PC-9 (cell line): ENCODE measurements around the gene ARAP3. TPM values are rescaled to one million over a fixed set of nuclear protein-coding genes. Genes with fewer than 3 reads are reported as not detected.
A peak's percentile ranks its signal among the peaks of the same experiment; 100 is the strongest.

ENCODE experiments used
- BruUV-seq: library from RNA; stranded (reverse); fragments of 400-500 nt; replicated peaks from 2 replicates; lab custom pipeline; 2021; lab: Mats Ljungman, UMichigan
- CTCF ChIA-PET: fragments of 300-600 bp; sonication (Branson Sonifier 250); formaldehyde crosslinking; loops from one replicate; lab custom pipeline; 2022; ENCODE audit warnings: antibody characterized with exemption; lab: Charles Lee
- POLR2A ChIA-PET: fragments of 300-600 bp; sonication (Branson Sonifier 250); formaldehyde crosslinking; loops from one replicate; lab custom pipeline; 2022; ENCODE audit warnings: antibody characterized with exemption; ENCODE audit not compliant: unreplicated experiment; lab: Charles Lee
- DNase-seq, 2 experiments: peaks; one replicate each; pipeline versions ENCODE4 v3.0.0 to v3.0.0-alpha.2; 2015 to 2022; ENCODE audit warnings: mixed read lengths in 1 of 2
- H2AFZ ChIP-seq: fragments of 200-600 bp; sonication (generic); 2 replicates; pipeline ENCODE4 v1.8.1; 2017; ENCODE audit warnings: antibody characterized with exemption
- H3F3A ChIP-seq: fragments of 200-600 bp; sonication (generic); 2 replicates; pipeline ENCODE4 v1.8.1; 2017; ENCODE audit warnings: antibody characterized with exemption, mild to moderate bottlenecking, low read depth; ENCODE audit not compliant: insufficient read depth
- H3K27ac ChIP-seq: fragments of 200-600 bp; sonication (generic); 2 replicates; pipeline ENCODE4 v1.6.1; 2016; ENCODE audit warnings: mixed run types
- H3K27me3 ChIP-seq: fragments of 200-600 bp; sonication (generic); 2 replicates; pipeline ENCODE4 v1.6.1; 2016; ENCODE audit warnings: low read depth, mixed run types; ENCODE audit not compliant: insufficient read depth
- H3K36me3 ChIP-seq: fragments of 200-600 bp; sonication (generic); 2 replicates; pipeline ENCODE4 v1.6.1; 2016; ENCODE audit warnings: low read depth, mixed run types
- H3K4me1 ChIP-seq: fragments of 200-600 bp; sonication (generic); replicated peaks from 2 replicates; pipeline ENCODE4 v1.6.1; 2016; ENCODE audit warnings: mixed run types; ENCODE audit not compliant: insufficient read depth
- H3K4me2 ChIP-seq: fragments of 200-600 bp; sonication (generic); 2 replicates; pipeline ENCODE4 v1.6.1; 2017; ENCODE audit warnings: mixed run types
- H3K4me3 ChIP-seq: fragments of 200-600 bp; sonication (generic); 2 replicates; pipeline ENCODE4 v1.6.1; 2016; ENCODE audit warnings: mixed run types
- H3K79me2 ChIP-seq: fragments of 200-600 bp; sonication (generic); 2 replicates; pipeline ENCODE4 v1.6.1; 2017; ENCODE audit warnings: low read depth, mixed run types
- H3K9me2 ChIP-seq: fragments of 200-600 bp; sonication (generic); 2 replicates; pipeline ENCODE4 v1.8.1; 2017; ENCODE audit warnings: mild to moderate bottlenecking; ENCODE audit not compliant: insufficient read depth
- H3K9me3 ChIP-seq: fragments of 200-600 bp; sonication (generic); 2 replicates; pipeline ENCODE4 v1.8.1; 2016; ENCODE audit warnings: low read depth; ENCODE audit not compliant: insufficient read depth
- H4K20me1 ChIP-seq: fragments of 200-600 bp; sonication (generic); 2 replicates; pipeline ENCODE4 v1.8.1; 2017; ENCODE audit not compliant: insufficient read depth
- EZH2 ChIP-seq: fragments of 200-600 bp; sonication (generic); IDR thresholded peaks from 2 replicates; pipeline ENCODE4 v1.8.0; 2017; ENCODE audit warnings: antibody characterized with exemption, low read depth
- intact Hi-C: fragments of 100-400 bp; cut with micrococcal nuclease; formaldehyde crosslinking; loops from one replicate; pipeline ENCODE4 v1.10.0; 2022; ENCODE audit not compliant: unreplicated experiment
- total RNA-seq: library from RNA; stranded (reverse); gene quantifications from 2 replicates; pipeline ENCODE4 v1.2.3, GENCODE V29; 2021
- TF ChIP-seq, protein P1 (sequence below): fragments of 200-600 bp; sonication (generic); conservative IDR thresholded peaks from 2 replicates; pipeline ENCODE4 v1.6.1; 2017; ENCODE audit warnings: mixed run types, antibody characterized with exemption, mild to moderate bottlenecking, moderate library complexity

ARAP3 gene
- total RNA-seq, 1 experiment from 2014 or later = 28.0 TPM

DNA sequence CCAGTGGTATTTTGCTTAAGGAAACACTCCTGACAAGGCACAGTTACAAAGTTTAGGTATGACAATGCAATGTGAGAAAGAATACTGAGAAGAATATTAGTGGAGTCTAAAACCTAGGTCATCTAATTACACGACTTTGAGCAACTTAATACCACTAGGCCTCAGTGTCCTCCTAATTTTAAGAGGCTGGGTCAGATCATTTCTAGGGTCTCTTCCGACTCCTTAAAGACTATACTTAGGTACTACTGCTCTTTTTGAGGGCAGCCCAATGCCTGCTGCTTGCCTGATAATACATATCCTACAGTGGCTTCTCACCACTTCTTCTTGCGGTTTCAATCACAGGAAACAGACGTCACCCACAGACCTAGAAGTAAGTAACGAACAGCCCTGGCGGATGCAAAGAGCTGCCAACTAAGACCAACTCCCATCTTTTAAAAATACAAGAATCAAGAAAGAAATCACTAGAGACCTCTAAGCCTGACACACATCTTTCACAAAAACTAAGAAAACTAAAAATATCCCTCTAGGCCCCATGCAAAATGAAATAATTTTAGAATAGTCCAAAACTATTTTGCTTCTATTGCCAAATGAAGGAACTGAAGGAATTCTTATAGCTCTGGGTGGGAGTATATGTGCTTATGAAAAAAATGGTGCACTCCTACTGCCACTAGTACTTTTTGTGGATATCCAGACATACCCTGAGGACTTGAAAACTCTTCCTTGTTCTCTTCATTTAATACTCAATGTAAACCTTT, 76.3 kb downstream of the ARAP3 start:
- peaks cover 89% of the 10 kb centered on the region for H3K79me2 ChIP-seq
- DNase-seq = no peak
- no peaks in the 10 kb centered on the region for H3K9me3 ChIP-seq
- no peak overlapping the region for H2AFZ ChIP-seq
- no peaks in the 10 kb centered on the region for H3K36me3 ChIP-seq
- H3K4me3 ChIP-seq = no peak overlapping the region
- no peak overlapping the region for H3K4me2 ChIP-seq
- H4K20me1 ChIP-seq = peaks cover 47% of the 10 kb centered on the region
- TF ChIP-seq, protein P1, sequence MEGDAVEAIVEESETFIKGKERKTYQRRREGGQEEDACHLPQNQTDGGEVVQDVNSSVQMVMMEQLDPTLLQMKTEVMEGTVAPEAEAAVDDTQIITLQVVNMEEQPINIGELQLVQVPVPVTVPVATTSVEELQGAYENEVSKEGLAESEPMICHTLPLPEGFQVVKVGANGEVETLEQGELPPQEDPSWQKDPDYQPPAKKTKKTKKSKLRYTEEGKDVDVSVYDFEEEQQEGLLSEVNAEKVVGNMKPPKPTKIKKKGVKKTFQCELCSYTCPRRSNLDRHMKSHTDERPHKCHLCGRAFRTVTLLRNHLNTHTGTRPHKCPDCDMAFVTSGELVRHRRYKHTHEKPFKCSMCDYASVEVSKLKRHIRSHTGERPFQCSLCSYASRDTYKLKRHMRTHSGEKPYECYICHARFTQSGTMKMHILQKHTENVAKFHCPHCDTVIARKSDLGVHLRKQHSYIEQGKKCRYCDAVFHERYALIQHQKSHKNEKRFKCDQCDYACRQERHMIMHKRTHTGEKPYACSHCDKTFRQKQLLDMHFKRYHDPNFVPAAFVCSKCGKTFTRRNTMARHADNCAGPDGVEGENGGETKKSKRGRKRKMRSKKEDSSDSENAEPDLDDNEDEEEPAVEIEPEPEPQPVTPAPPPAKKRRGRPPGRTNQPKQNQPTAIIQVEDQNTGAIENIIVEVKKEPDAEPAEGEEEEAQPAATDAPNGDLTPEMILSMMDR = no peak
- no peak for TF ChIP-seq EZH2
- H3K27me3 ChIP-seq = no peaks in the 10 kb centered on the region
- H3F3A ChIP-seq = peaks cover 33% of the 10 kb centered on the region
- no TSS peak for BruUV-seq
- H3K4me1 ChIP-seq = peaks cover 24% of the 10 kb centered on the region
- H3K9me2 ChIP-seq = no peaks in the 10 kb centered on the region
- ChIA-PET CTCF (no interaction called here), POLR2A (no interaction called here)
- peak overlapping the region; percentile 70 for H3K27ac ChIP-seq
- intact Hi-C loops = no loop called here

DNA sequence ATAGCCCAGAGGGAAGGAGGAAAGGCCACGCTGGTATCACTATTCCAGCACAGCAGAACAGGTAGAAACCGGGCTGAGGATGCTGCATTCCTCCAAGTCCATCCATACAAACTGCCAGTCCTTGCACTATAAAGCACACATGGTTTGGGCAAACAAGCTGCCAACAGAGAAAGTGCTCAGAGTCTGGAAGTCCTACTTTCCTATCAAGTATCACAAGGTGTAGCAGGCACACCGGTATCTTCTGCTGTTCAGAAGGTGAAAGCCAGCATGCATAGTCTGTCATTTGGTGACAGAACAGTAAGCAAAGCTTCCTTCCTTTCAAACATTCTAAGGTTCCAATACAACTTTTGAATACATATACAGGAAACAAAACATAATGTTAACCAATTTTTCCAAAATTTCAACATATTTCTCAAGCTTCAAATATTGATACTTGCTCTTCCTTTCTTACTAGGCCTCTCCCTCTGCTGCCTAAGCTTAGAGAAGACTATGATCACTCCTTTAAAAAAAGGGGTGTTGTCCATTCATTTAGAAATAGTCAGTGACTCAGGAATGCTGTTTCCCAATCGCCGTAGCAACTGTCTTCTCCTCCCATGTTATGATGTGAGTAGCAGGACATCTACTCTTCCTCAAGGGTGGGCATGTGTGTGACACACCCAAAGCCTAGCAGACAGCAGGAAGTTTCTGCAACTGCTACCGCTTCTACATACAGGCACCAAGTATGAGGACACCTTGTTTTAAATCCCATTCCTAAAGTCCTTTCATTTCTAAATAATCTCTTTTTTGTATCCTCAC, 77.9 kb downstream of the ARAP3 start:
- Histone ChIP-seq H3K27me3 (no peaks in the 10 kb centered on the region), H3K36me3 (no peaks in the 10 kb centered on the region), H3K4me2 (peak overlapping the region; percentile 46), H3K79me2 (peaks cover 89% of the 10 kb centered on the region), H2AFZ (no peak overlapping the region), H3K4me3 (no peak overlapping the region), H3K9me2 (no peaks in the 10 kb centered on the region), H3F3A (peaks cover 25% of the 10 kb centered on the region), H3K9me3 (no peaks in the 10 kb centered on the region), H4K20me1 (peaks cover 39% of the 10 kb centered on the region), H3K4me1 (peaks cover 24% of the 10 kb centered on the region), H3K27ac (peak overlapping the region; percentile 70)
- no TSS peak for BruUV-seq
- TF ChIP-seq, protein P1 = no peak
- no peak for TF ChIP-seq EZH2
- intact Hi-C loops = loop anchor here (1.0 kb wide), 1 partner anchor 15 kb away; no protein-coding TSS in a partner anchor
- DNase-seq = peak; percentile 73 to 94
- CTCF ChIA-PET = interaction anchor here (0.8 to 1.0 kb wide), 2 partner anchors 12 to 15 kb away, joined by 6 to 9 read pairs; partner anchors contain the start of gene DIAPH1
- POLR2A ChIA-PET = interaction anchor here (0.7 kb wide), 1 partner anchor 13 kb away, joined by 5 read pairs; no protein-coding TSS in a partner anchor

Other genes starting within 250 kb of the ARAP3 start
- gene PCDHGC3, start 206.3 kb downstream of the ARAP3 start, total RNA-seq = 0.50 and 0.53 TPM in 2 replicates
- not detected in 2 replicates for gene PCDHGC4, start 197.2 kb downstream of the ARAP3 start, total RNA-seq
- gene PCDHGC5, start 193.1 kb downstream of the ARAP3 start, total RNA-seq = not detected in 2 replicates
- 148 and 157 TPM in 2 replicates for gene DIAPH1, start 63.2 kb downstream of the ARAP3 start, total RNA-seq
- 76.0 and 87.0 TPM in 2 replicates for gene HDAC3, start 45.4 kb downstream of the ARAP3 start, total RNA-seq
- 3.3 and 5.0 TPM in 2 replicates for gene RELL2, start 45.2 kb downstream of the ARAP3 start, total RNA-seq
- 36.4 and 36.6 TPM in 2 replicates for gene FCHSD1, start 30.8 kb downstream of the ARAP3 start, total RNA-seq
- 88.5 and 101 TPM in 2 replicates for gene PCDH1, start 196.2 kb upstream of the ARAP3 start, total RNA-seq
- gene DELE1, start 241.6 kb upstream of the ARAP3 start, total RNA-seq = 68.5 and 80.8 TPM in 2 replicates